Parietal lobe (tissue), 2 donors: Measurements from ENCODE around the gene CDCP2. TPM values are rescaled to one million over a fixed set of nuclear protein-coding genes. Genes with fewer than 3 reads are reported as not detected.

Experiments
- small RNA-seq: library from RNA; depleted of rRNA; stranded (forward); fragments of <200 nt; gene quantifications from one replicate; pipeline ENCODE3, GENCODE V24; 2014; ENCODE audit warnings: low replicate concordance
- total RNA-seq: library from RNA; depleted of rRNA; stranded (reverse); fragments of >200 nt; gene quantifications from one replicate; pipeline ENCODE4 v1.2.3, GENCODE V29; 2014

Gene CDCP2
- not detected for total RNA-seq

GRCh38 chr1:54152696-54153095 lies at the start of gene CDCP2:
TSS of gene CDCP2 (minus strand) at chr1:54153000. CDS start at chr1:54152922, 78 bp downstream.

GRCh38 chr1:54199765-54200518 lies 47.1 kb upstream of the CDCP2 start, which contains the start of the genes CYB5RL and MRPL37:
TSS of gene CYB5RL (minus strand) at chr1:54200030. CDS start at chr1:54195616, 4,414 bp downstream.
TSS of gene MRPL37 (plus strand) at chr1:54200167. CDS start at chr1:54200244, 77 bp downstream.

Small RNA genes within 50 kb of the gene (small RNA-seq; reads per million reads assigned to genes)
- gene AL353898.1 (not detected), gene AL353898.2 (not detected)

Other genes starting within 250 kb of the CDCP2 start
- gene IFT25, start 207.3 kb downstream of the CDCP2 start, total RNA-seq, result 29.4 TPM
- 17.2 TPM for gene LRRC42, start 206.7 kb downstream of the CDCP2 start, total RNA-seq
- not detected for gene LDLRAD1, start 134.8 kb downstream of the CDCP2 start, total RNA-seq
- gene TMEM59, start 99.8 kb downstream of the CDCP2 start, total RNA-seq, result 94.8 TPM
- gene TCEANC2, start 99.4 kb downstream of the CDCP2 start, total RNA-seq, result 7.5 TPM
- gene CYB5RL, start 47.0 kb upstream of the CDCP2 start, total RNA-seq, result 6.6 TPM
- gene MRPL37, start 47.2 kb upstream of the CDCP2 start, total RNA-seq, result 31.0 TPM